Osteoblast (primary cell): ENCODE data around the gene CCNA1. TPM values are rescaled to one million over a fixed set of nuclear protein-coding genes. Genes with fewer than 3 reads are reported as not detected.

Experiments
- DNase-seq: peaks from one replicate; pipeline ENCODE4 v3.0.0; 2011; ENCODE audit warnings: low spot score, mixed read lengths; ENCODE audit not compliant: insufficient read length; ENCODE audit errors: missing footprints
- H2AFZ ChIP-seq: 2 replicates; pipeline ENCODE4 v1.6.0; 2011; ENCODE audit warnings: mild to moderate bottlenecking, low read length
- H3K27ac ChIP-seq: 2 replicates; pipeline ENCODE4 v1.5.1; 2011; ENCODE audit warnings: mild to moderate bottlenecking, low read depth, low read length, moderate library complexity
- H3K27me3 ChIP-seq: 2 replicates; pipeline ENCODE4 v1.6.0; 2012; ENCODE audit warnings: mild to moderate bottlenecking, control low read depth, inconsistent platforms, low read length, moderate library complexity; ENCODE audit not compliant: insufficient read depth
- H3K36me3 ChIP-seq: 2 replicates; pipeline ENCODE4 v1.5.1; 2011; ENCODE audit warnings: mild to moderate bottlenecking, low read length, control low read depth, moderate library complexity; ENCODE audit not compliant: insufficient read depth
- H3K4me1 ChIP-seq: 2 replicates; pipeline ENCODE4 v1.5.1; 2011; ENCODE audit warnings: mild to moderate bottlenecking, low read length, control low read depth, moderate library complexity; ENCODE audit not compliant: insufficient read depth
- H3K4me2 ChIP-seq: 2 replicates; pipeline ENCODE4 v1.6.0; 2011; ENCODE audit warnings: mild to moderate bottlenecking, low read length; ENCODE audit not compliant: insufficient read depth
- H3K4me3 ChIP-seq: fragments of 200-600 bp; sonication (generic); 3 replicates; pipeline ENCODE4 v1.5.1; 2012; ENCODE audit warnings: mild to moderate bottlenecking, low read length, inconsistent platforms; ENCODE audit not compliant: insufficient read depth
- H3K79me2 ChIP-seq: 2 replicates; pipeline ENCODE4 v1.6.0; 2012; ENCODE audit warnings: mild to moderate bottlenecking, low read length, control low read depth, inconsistent platforms; ENCODE audit not compliant: insufficient read depth
- H3K9me3 ChIP-seq: 2 replicates; pipeline ENCODE4 v1.5.1; 2011; ENCODE audit warnings: low read depth, low read length, control low read depth
- H4K20me1 ChIP-seq: 2 replicates; pipeline ENCODE4 v1.6.0; 2012; ENCODE audit warnings: mild to moderate bottlenecking, low read length, control low read depth; ENCODE audit not compliant: insufficient read depth
- CTCF ChIP-seq: IDR thresholded peaks from 2 replicates; pipeline ENCODE4 v1.5.1; 2011; ENCODE audit warnings: mild to moderate bottlenecking, low read depth, low read length, moderate library complexity; ENCODE audit errors: extremely low read depth
- total RNA-seq: library from RNA; depleted of rRNA; stranded (reverse); fragments of >200 nt; gene quantifications from 2 replicates; pipeline ENCODE4 v1.2.3, GENCODE V29; 2012

Gene CCNA1
- total RNA-seq, 1 donor: not detected

DNA sequence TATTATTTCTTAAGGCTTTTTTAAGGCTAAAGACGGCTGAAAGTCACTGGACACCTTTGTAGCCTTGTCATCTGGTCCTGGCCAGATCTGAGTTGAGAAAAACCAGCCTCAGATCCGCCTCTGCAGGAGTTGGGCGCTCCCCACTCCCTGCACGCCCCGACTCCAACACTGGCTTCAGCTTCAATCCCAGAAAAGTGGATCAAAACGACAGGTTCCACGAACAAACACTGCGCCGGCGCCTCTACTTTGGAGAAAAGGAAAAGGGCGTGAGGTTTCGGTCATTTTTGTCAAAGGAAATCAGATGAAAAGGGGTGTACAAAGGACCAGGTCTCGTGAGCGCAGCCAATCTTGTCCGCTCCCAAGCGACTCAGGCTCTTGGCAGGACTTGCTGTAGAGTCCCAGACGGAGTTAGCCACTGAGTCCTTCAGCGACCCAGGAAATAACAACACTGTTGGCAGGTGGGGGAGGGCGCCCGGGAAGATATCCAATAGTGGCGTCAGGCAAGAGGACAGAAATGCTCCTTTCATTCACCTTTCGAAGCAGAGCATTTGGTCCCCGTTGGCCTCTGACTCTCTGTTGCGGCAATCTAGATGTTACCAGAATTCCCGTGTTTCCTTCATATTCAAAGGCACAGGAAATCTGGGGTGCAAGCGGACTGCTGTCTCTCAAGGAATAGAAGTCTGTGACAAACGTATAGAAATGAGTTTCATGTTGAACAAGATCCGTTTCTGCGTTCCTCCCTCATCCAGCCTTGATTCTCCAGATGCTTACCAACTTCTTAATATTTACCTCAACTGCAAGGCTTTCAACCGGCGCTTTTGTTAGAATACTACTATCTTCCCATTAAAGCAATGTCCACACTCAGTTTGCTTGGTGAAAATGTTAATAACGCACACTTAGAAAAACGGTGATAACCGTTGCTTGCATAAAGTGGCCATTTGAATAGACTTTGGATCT, 1.8 kb upstream of the CCNA1 start:
- H3K27me3 ChIP-seq: peaks cover 40% of the 10 kb centered on the region
- no peaks in the 10 kb centered on the region for H3K9me3 ChIP-seq
- H4K20me1 ChIP-seq: no peaks in the 10 kb centered on the region
- no peak overlapping the region for H2AFZ ChIP-seq
- peaks cover 4% of the 10 kb centered on the region for H3K4me1 ChIP-seq
- H3K27ac ChIP-seq: no peak overlapping the region
- TF ChIP-seq CTCF: no peak
- DNase-seq: no peak
- H3K79me2 ChIP-seq: no peaks in the 10 kb centered on the region
- H3K4me3 ChIP-seq: no peak overlapping the region
- no peak overlapping the region for H3K4me2 ChIP-seq
- no peaks in the 10 kb centered on the region for H3K36me3 ChIP-seq

- H3K4me3 ChIP-seq: peak overlapping the region; percentile 54
- peak overlapping the region; percentile 73 for H3K4me2 ChIP-seq
- H3K79me2 ChIP-seq: no peaks in the 10 kb centered on the region
- H3K27ac ChIP-seq: no peak overlapping the region
- no peaks in the 10 kb centered on the region for H3K36me3 ChIP-seq
- TF ChIP-seq CTCF: no peak
- H3K9me3 ChIP-seq: no peaks in the 10 kb centered on the region
- peak; percentile 67 for DNase-seq
- peaks cover 43% of the 10 kb centered on the region for H3K27me3 ChIP-seq
- no peak overlapping the region for H2AFZ ChIP-seq
- no peaks in the 10 kb centered on the region for H4K20me1 ChIP-seq
- peaks cover 4% of the 10 kb centered on the region for H3K4me1 ChIP-seq
Observed at GRCh38 chr13:36431204-36432105, 840 bp upstream of the CCNA1 start.

DNA sequence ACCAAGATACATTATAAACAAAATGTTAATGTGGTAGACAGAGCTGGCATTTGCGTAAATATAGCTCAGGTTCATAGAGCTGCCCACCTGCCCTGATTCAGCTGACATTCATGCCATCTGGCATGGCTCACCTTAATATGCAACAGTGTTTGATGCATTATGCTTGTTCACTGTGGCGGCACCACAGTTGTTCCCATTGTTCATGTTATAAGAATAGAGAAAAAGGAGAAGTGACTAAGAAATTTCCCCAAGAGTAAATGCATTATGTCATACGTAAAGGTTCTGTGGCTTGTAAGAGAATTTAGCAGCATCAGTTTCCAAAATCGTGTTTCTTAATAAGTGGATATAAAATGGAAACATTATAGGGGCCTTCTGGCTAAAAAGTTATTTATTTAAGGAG, 4.5 kb downstream of the CCNA1 start:
- TF ChIP-seq CTCF: no peak
- no peak overlapping the region for H2AFZ ChIP-seq

More for the DNA sequence above, 4.5 kb downstream of the CCNA1 start:
- H3K27me3 ChIP-seq: peaks cover 27% of the 10 kb centered on the region
- no peak for DNase-seq
- no peaks in the 10 kb centered on the region for H3K36me3 ChIP-seq
- H4K20me1 ChIP-seq: no peaks in the 10 kb centered on the region
- no peak overlapping the region for H3K27ac ChIP-seq
- H3K79me2 ChIP-seq: no peaks in the 10 kb centered on the region
- H3K4me3 ChIP-seq: no peak overlapping the region
- no peaks in the 10 kb centered on the region for H3K9me3 ChIP-seq
- H3K4me1 ChIP-seq: peaks cover 3% of the 10 kb centered on the region
- H3K4me2 ChIP-seq: no peak overlapping the region
